Neural cell (in vitro differentiated cells): Measurements from ENCODE around the gene CNTN4. TPM values are rescaled to one million over a fixed set of nuclear protein-coding genes. Genes with fewer than 3 reads are reported as not detected.

Source experiments
- H2AFZ ChIP-seq: fragments of 200-600, 300-800 bp; sonication (generic), shearing (Covaris generic); 2 replicates; pipeline ENCODE4 v1.6.0; 2014; ENCODE audit warnings: low read depth, mild to moderate bottlenecking, antibody characterized with exemption, low read length, moderate library complexity
- H3F3A ChIP-seq: fragments of 200-600 bp; shearing (Covaris generic); 2 replicates; pipeline ENCODE4 v1.6.1; 2016; ENCODE audit warnings: mild to moderate bottlenecking, moderate library complexity, mixed read lengths, antibody characterized with exemption, low read length; ENCODE audit not compliant: insufficient read depth, poor library complexity, severe bottlenecking
- H3K27ac ChIP-seq: fragments of 200-600, 300-800 bp; sonication (generic), shearing (Covaris generic); 2 replicates; pipeline ENCODE4 v1.5.1; 2014; ENCODE audit warnings: mild to moderate bottlenecking, low read length, moderate library complexity
- H3K27me3 ChIP-seq: fragments of 300-800, 200-600 bp; sonication (generic), shearing (Covaris generic); 2 replicates; pipeline ENCODE4 v1.6.0; 2014; ENCODE audit warnings: mild to moderate bottlenecking, low read depth, low read length, moderate library complexity; ENCODE audit not compliant: insufficient read depth
- H3K36me3 ChIP-seq: fragments of 300-800, 200-600 bp; sonication (generic), shearing (Covaris generic); 2 replicates; pipeline ENCODE4 v1.5.1; 2014; ENCODE audit warnings: mild to moderate bottlenecking, antibody characterized with exemption, low read length, moderate library complexity; ENCODE audit not compliant: insufficient read depth
- H3K4me2 ChIP-seq: fragments of 300-800, 200-600 bp; sonication (generic), shearing (Covaris generic); 2 replicates; pipeline ENCODE4 v1.6.0; 2014; ENCODE audit warnings: mild to moderate bottlenecking, low read length
- H3K4me3 ChIP-seq: fragments of 300-800, 200-600 bp; sonication (generic), shearing (Covaris generic); 2 replicates; pipeline ENCODE4 v1.5.1; 2014; ENCODE audit warnings: mild to moderate bottlenecking, low read length, moderate library complexity
- H3K79me2 ChIP-seq: fragments of 200-600 bp; shearing (Covaris generic); replicated peaks from 2 replicates; pipeline ENCODE4 v1.6.0; 2014; ENCODE audit warnings: mild to moderate bottlenecking, low read length, moderate library complexity; ENCODE audit not compliant: insufficient read depth
- H3K9ac ChIP-seq: fragments of 300-800, 200-600 bp; sonication (generic), shearing (Covaris generic); 2 replicates; pipeline ENCODE4 v1.6.1; 2016; ENCODE audit warnings: mild to moderate bottlenecking, low read length, mixed read lengths
- H3K9me2 ChIP-seq: fragments of 200-600 bp; shearing (Covaris generic); 2 replicates; pipeline ENCODE4 v1.6.1; 2016; ENCODE audit warnings: mild to moderate bottlenecking, low read length, mixed read lengths; ENCODE audit not compliant: insufficient read depth
- H3K9me3 ChIP-seq: fragments of 200-600, 300-800 bp; sonication (generic), shearing (Covaris generic); 2 replicates; pipeline ENCODE4 v1.6.1; 2016; ENCODE audit warnings: mild to moderate bottlenecking, mixed run types, low read length, moderate library complexity, mixed read lengths
- H4K20me1 ChIP-seq: fragments of 200-600 bp; shearing (Covaris generic); 2 replicates; pipeline ENCODE4 v1.6.1; 2016; ENCODE audit warnings: mild to moderate bottlenecking, mixed run types; ENCODE audit not compliant: insufficient read depth
- EP300 ChIP-seq: fragments of 450-650 bp; conservative IDR thresholded peaks from 2 replicates; pipeline ENCODE4 v1.6.1; 2014; ENCODE audit warnings: antibody characterized with exemption, mild to moderate bottlenecking, moderate library complexity; ENCODE audit not compliant: poor library complexity, severe bottlenecking
- EZH2 ChIP-seq: fragments of 200-600, 300-800 bp; shearing (Covaris generic), sonication (generic); IDR thresholded peaks from 2 replicates; pipeline ENCODE4 v1.6.1; 2014; ENCODE audit warnings: antibody characterized with exemption, low read length, borderline replicate concordance, mild to moderate bottlenecking; ENCODE audit not compliant: insufficient read depth, poor library complexity, severe bottlenecking
- MXI1 ChIP-seq: fragments of 450-650 bp; conservative IDR thresholded peaks from 2 replicates; pipeline ENCODE4 v1.6.1; 2014; ENCODE audit warnings: antibody characterized with exemption, mild to moderate bottlenecking; ENCODE audit not compliant: poor library complexity, severe bottlenecking
- POLR2AphosphoS5 ChIP-seq: IDR thresholded peaks from 2 replicates; pipeline ENCODE4 v1.6.1; 2012
- RAD21 ChIP-seq: fragments of 450-650 bp; conservative IDR thresholded peaks from 2 replicates; pipeline ENCODE4 v1.6.1; 2014; ENCODE audit warnings: antibody characterized with exemption, mild to moderate bottlenecking, moderate library complexity
- SMC3 ChIP-seq: fragments of 450-650 bp; conservative IDR thresholded peaks from 2 replicates; pipeline ENCODE4 v1.6.1; 2014; ENCODE audit warnings: antibody characterized with exemption, mild to moderate bottlenecking, moderate library complexity; ENCODE audit not compliant: poor library complexity
- TAF1 ChIP-seq: IDR thresholded peaks from 2 replicates; pipeline ENCODE4 v1.6.1; 2012; ENCODE audit warnings: low read depth
- polyA plus RNA-seq: library from polyadenylated mRNA; depleted of rRNA; stranded (reverse); fragments of >200 nt; gene quantifications from 2 replicates; pipeline ENCODE4 v1.2.3, GENCODE V29; 2014
- TF ChIP-seq, protein P1 (sequence below): IDR thresholded peaks from 2 replicates; pipeline ENCODE4 v1.6.1; 2012; ENCODE audit warnings: borderline replicate concordance
- TF ChIP-seq, protein P2 (sequence below): fragments of 450-650 bp; IDR thresholded peaks from 2 replicates; pipeline ENCODE4 v1.5.1; 2014; ENCODE audit warnings: antibody characterized with exemption, mild to moderate bottlenecking, moderate library complexity; ENCODE audit not compliant: poor library complexity, severe bottlenecking

The CNTN4 gene
- polyA plus RNA-seq, 1 donor from 2014 or later = 10.6 TPM

DNA sequence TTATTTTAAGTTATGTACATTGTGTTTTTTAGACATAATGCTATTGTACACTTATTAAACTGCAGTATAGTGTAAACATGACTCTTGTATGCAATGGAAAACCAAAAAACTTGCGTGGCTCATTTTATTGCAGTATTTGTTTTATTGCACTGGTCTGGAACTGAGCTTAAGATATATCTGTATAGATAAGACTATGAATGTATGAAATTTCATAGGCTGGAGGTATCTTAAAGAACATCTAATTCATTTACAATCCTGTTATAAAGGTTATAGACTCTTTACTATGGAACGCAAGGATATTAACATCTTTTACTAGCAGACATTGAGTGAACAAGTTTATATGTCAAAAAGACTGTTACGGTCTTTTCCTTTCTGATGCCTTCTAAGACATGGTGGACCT, 552.1 kb downstream of the CNTN4 start:
- no peak overlapping the region for H3K4me3 ChIP-seq

DNA sequence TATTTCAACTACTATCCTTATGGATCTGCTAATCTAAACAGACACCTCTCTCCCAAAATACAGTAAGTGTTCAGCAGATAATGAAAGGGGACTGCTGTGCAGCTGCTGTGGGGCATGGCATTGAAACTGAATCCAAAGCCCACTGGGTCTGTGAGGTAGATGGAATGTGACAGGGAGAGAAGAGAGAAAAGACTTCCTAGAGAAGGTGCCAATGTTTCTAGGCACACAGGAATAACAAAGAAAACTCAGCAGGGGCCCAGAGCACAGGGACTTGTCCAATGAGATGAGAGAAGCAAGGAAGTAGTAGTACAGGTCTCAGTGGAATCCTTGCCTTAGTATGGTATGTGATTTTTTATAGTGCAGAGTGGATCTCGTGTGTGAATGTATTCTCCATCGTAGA, 553.7 kb downstream of the CNTN4 start:
- H2AFZ ChIP-seq = no peak overlapping the region
- no peak overlapping the region for H3K4me2 ChIP-seq
- no peaks in the 10 kb centered on the region for H3K9me2 ChIP-seq
- H3K36me3 ChIP-seq = no peaks in the 10 kb centered on the region
- H3K27me3 ChIP-seq = no peaks in the 10 kb centered on the region
- H3F3A ChIP-seq = no peaks in the 10 kb centered on the region
- no peak overlapping the region for H3K9ac ChIP-seq
- no peak overlapping the region for H3K4me3 ChIP-seq
- H4K20me1 ChIP-seq = no peaks in the 10 kb centered on the region
- TF ChIP-seq, protein P1, sequence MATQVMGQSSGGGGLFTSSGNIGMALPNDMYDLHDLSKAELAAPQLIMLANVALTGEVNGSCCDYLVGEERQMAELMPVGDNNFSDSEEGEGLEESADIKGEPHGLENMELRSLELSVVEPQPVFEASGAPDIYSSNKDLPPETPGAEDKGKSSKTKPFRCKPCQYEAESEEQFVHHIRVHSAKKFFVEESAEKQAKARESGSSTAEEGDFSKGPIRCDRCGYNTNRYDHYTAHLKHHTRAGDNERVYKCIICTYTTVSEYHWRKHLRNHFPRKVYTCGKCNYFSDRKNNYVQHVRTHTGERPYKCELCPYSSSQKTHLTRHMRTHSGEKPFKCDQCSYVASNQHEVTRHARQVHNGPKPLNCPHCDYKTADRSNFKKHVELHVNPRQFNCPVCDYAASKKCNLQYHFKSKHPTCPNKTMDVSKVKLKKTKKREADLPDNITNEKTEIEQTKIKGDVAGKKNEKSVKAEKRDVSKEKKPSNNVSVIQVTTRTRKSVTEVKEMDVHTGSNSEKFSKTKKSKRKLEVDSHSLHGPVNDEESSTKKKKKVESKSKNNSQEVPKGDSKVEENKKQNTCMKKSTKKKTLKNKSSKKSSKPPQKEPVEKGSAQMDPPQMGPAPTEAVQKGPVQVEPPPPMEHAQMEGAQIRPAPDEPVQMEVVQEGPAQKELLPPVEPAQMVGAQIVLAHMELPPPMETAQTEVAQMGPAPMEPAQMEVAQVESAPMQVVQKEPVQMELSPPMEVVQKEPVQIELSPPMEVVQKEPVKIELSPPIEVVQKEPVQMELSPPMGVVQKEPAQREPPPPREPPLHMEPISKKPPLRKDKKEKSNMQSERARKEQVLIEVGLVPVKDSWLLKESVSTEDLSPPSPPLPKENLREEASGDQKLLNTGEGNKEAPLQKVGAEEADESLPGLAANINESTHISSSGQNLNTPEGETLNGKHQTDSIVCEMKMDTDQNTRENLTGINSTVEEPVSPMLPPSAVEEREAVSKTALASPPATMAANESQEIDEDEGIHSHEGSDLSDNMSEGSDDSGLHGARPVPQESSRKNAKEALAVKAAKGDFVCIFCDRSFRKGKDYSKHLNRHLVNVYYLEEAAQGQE = no peak
- TF ChIP-seq TAF1 (no peak), RAD21 (no peak), EP300 (no peak), SMC3 (no peak), EZH2 (no peak), MXI1 (no peak), POLR2AphosphoS5 (no peak)
- TF ChIP-seq, protein P2, sequence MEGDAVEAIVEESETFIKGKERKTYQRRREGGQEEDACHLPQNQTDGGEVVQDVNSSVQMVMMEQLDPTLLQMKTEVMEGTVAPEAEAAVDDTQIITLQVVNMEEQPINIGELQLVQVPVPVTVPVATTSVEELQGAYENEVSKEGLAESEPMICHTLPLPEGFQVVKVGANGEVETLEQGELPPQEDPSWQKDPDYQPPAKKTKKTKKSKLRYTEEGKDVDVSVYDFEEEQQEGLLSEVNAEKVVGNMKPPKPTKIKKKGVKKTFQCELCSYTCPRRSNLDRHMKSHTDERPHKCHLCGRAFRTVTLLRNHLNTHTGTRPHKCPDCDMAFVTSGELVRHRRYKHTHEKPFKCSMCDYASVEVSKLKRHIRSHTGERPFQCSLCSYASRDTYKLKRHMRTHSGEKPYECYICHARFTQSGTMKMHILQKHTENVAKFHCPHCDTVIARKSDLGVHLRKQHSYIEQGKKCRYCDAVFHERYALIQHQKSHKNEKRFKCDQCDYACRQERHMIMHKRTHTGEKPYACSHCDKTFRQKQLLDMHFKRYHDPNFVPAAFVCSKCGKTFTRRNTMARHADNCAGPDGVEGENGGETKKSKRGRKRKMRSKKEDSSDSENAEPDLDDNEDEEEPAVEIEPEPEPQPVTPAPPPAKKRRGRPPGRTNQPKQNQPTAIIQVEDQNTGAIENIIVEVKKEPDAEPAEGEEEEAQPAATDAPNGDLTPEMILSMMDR = no peak
- H3K9me3 ChIP-seq = peaks cover 5% of the 10 kb centered on the region
- H3K79me2 ChIP-seq = no peaks in the 10 kb centered on the region
- H3K27ac ChIP-seq = no peak overlapping the region

More for the DNA sequence above, 552.1 kb downstream of the CNTN4 start:
- H3K9me2 ChIP-seq = no peaks in the 10 kb centered on the region
- H2AFZ ChIP-seq = no peak overlapping the region
- no peaks in the 10 kb centered on the region for H3K27me3 ChIP-seq
- no peaks in the 10 kb centered on the region for H3F3A ChIP-seq
- no peak overlapping the region for H3K27ac ChIP-seq
- H3K9ac ChIP-seq = no peak overlapping the region
- peaks cover 5% of the 10 kb centered on the region for H3K9me3 ChIP-seq
- H3K79me2 ChIP-seq = no peaks in the 10 kb centered on the region
- H3K4me2 ChIP-seq = no peak overlapping the region
- H4K20me1 ChIP-seq = no peaks in the 10 kb centered on the region
- H3K36me3 ChIP-seq = no peaks in the 10 kb centered on the region
- no peak for TF ChIP-seq SMC3
- TF ChIP-seq POLR2AphosphoS5 = no peak
- TF ChIP-seq TAF1 = no peak
- no peak for TF ChIP-seq RAD21

DNA sequence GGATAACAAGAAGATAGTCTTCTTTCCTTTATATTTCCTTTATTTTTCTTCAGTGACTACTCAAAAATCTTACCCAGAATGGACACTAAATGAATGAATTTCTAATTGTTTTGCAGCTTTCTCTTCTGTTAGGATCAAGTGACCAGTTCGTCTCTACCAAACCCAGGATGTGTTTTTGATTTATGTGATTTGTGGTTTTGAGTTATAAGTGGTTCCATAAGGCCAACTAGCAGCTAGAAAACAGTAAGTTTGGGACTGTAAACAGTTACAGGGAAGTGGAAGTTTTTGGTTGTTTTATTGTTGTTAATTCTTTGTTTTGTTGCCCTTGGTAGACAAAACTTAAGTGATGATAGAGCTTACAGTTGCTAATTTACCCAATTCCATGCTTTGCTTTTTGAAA, 555.0 kb downstream of the CNTN4 start:
- H3K27me3 ChIP-seq = no peaks in the 10 kb centered on the region
- no peaks in the 10 kb centered on the region for H3K79me2 ChIP-seq
- H4K20me1 ChIP-seq = no peaks in the 10 kb centered on the region
- no peaks in the 10 kb centered on the region for H3K9me2 ChIP-seq
- TF ChIP-seq, protein P1 = no peak
- TF ChIP-seq POLR2AphosphoS5 = no peak
- no peak for TF ChIP-seq EP300
- no peak for TF ChIP-seq MXI1
- TF ChIP-seq SMC3 = no peak
- TF ChIP-seq, protein P2 = no peak
- no peak for TF ChIP-seq RAD21
- TF ChIP-seq TAF1 = no peak
- TF ChIP-seq EZH2 = no peak
- no peak overlapping the region for H3K9ac ChIP-seq
- peaks cover 3% of the 10 kb centered on the region for H3K9me3 ChIP-seq
- no peak overlapping the region for H3K4me2 ChIP-seq
- no peak overlapping the region for H2AFZ ChIP-seq
- H3F3A ChIP-seq = no peaks in the 10 kb centered on the region
- H3K27ac ChIP-seq = no peak overlapping the region
- no peak overlapping the region for H3K4me3 ChIP-seq
- no peaks in the 10 kb centered on the region for H3K36me3 ChIP-seq
